HG03432 (cell line): Measurements from ENCODE around the gene FXYD4.
"Not testable (repeated sequence)": the region's sequence is repeated elsewhere in the genome, so short reads cannot be mapped to it uniquely, and the experiment has no call there.

ENCODE experiments used
- ATAC-seq: cut with Tn5 transposase; IDR thresholded peaks from one replicate; pipeline ENCODE4 v1.9.1; 2021; ENCODE audit warnings: mild to moderate bottlenecking, moderate library complexity; ENCODE audit not compliant: unreplicated experiment

The FXYD4 gene

DNA sequence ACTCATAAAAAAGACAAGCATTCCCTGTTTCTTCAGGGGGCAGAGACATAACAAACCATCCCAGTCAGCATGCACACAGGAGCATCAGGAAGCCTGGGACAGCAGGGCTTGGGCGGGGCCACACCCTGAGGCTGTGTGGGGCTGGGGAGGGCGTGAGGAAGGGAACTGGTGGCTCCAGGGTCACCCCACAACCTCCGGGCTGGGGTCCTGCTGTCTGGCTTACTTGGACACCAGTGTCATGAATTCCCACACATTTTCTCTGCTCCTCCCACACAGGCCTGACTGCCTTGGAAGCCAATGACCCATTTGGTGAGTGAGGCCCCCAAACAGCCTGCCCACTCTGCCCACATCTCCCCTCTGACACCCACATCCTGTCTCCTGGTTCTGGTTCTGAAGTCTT lies 2.8 kb downstream of the FXYD4 start:
- no peak for ATAC-seq

DNA sequence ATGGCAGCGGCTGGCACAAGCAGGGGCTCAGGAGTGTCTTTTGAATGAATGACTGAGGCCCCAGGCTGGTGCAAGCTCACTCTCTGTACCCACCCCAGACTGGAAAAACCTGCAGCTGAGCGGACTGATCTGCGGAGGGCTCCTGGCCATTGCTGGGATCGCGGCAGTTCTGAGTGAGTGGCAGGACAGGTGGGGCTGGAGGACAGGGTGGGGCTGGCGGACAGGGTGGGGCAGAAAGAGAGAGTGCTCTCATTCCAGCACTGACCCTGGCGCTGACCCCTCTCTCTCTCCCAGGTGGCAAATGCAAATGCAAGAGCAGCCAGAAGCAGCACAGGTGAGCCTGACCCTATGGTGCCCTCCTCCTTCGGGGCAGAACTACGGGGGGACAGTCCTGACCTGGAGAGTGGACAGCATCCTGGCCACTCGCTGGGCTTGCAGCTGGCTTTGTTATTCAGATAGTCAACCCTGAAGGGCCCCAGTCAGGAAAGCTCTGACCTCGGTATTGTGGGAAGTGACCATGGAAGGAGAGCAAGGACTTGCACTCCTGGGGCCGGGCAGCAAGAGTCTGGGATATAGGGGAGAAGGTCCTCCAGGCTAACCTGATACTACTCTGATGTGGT lies 4.1 kb downstream of the FXYD4 start:
- no peak for ATAC-seq

DNA sequence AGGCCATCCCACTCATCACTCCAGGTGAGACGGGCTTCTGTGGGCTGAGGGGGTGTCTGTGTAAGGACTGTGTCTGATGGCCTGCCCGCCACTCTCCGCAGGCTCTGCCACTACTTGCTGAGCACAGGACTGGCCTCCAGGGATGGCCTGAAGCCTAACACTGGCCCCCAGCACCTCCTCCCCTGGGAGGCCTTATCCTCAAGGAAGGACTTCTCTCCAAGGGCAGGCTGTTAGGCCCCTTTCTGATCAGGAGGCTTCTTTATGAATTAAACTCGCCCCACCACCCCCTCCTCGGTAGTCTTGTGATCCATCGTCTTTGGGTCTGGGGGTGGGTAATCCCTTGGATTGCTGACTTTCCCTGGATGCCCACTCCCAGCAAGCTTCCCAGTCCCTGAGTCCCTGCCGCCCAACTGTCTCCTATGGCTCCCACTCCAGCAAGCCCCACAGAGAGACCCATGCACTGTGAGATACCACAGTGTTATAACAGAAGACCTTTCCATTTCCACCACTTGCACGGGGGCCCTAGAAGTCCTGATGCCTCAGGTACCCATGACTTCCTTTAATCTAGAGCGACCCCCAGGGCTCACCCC lies 4.7 kb downstream of the FXYD4 start:
- ATAC-seq, result no peak

DNA sequence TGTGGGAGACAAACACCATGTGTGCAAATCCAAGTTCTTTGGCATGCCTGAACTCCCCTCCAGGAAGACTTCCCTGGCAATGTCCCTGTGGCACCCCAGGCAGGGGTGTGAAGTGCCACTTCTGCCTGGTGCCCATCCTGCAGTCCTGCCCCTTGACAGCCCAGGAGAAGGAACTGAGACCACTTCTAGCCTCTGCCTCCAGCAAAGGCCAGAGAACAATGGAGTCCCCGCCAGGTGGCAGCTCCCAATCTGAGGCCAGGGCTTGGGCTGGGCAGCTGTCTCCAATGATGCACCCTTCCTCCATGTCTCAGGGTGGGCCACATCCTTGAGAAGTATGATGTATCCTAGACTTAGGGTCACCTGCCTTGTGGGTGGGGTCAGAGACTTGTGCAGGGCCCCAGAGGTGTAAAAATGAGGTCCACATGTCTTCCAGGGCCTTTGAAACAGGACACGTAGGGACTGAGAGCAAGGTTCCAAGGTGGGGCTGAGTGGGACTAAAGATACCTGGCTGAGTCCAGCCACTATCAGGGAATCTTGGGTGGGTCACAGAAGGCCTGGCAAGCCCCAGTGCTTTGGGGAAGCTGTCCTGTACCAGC lies 5.5 kb downstream of the FXYD4 start:
- no peak for ATAC-seq

DNA sequence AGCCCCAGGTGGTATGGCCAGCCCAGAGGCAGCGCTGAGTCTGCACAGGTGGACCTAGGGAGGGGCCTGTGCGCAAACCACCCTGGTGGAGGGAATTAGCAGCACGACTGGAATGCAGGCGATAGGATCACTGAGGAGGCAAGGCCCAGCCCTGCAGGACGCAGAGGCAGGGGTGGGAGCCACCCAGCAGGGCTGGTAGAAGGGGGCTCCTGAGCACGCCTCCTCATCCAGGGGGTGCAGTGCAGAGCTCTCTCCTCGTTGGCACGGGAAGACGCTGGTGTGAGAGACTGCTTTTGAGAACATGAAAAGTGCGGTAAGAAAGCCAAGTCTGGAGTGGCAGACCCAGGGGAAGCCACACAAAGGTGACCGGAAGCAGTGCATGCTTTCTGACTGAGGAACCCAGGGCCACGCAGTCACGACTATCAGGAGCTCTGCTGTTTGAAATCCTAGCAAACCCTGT lies 6.0 kb downstream of the FXYD4 start:
- ATAC-seq, result no peak

DNA sequence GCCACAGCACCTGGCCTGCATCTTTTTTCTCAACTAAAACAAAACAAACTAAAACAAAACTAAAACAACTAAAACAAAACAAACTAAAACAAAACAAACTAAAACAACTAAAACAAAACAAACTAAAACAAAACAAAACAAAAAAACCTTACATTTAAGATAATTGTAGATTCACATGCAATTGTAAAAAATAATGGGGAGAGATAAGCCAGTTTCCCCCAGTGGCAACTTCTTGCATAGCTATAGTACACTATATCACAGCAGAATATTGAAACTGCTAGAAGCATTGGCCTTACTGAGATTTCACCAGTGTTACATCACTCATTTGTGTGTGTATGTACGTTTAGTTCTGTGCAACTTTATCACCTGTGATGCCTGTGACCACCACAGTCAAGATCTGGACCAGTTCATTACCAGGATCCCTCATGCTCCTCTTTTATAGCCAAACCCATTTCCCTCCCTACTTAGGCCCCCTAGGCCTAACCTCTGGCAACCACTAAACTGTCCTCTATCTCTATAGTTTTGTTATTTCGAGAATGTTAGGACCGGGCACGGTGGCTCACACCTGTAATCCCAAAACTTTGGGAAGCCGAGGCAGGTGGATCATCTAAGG lies 9.3 kb downstream of the FXYD4 start:
- no peak for ATAC-seq

DNA sequence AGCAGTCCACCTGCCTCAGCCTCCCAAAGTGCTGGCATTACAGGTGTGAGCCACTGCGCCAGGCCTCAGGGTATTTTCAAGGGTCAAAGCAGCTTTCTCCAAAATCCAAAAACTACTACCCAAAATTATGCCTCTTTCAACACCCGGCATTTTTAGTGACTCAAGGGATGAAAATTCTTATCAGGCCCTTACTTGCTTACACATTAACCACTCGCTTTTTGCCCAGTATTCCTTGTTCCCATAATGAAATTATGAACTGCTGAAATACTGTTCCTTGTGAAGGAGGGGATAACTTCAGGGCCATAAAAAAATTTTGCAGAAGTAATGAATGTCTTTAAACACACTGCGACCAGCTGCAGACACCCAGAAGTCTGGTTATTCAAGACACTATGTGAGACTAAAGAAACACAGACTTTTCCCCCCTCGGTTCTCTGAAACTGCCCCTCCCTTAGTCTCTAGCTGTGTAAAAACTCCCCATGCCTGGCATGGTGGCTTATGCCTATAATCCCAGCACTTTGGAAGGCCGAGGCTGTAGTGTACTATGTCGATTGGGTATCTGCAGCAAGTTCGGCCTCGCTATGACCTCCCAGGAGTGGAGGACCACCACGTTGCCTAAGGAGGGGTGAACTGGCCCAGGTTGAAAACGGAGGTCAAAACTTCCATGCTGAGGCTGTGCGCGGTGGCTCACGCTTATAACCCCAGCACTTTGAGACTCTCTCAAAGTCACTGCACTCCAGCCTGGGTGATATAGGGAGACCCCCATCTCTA lies 12.0 kb downstream of the FXYD4 start:
- no peak for ATAC-seq

DNA sequence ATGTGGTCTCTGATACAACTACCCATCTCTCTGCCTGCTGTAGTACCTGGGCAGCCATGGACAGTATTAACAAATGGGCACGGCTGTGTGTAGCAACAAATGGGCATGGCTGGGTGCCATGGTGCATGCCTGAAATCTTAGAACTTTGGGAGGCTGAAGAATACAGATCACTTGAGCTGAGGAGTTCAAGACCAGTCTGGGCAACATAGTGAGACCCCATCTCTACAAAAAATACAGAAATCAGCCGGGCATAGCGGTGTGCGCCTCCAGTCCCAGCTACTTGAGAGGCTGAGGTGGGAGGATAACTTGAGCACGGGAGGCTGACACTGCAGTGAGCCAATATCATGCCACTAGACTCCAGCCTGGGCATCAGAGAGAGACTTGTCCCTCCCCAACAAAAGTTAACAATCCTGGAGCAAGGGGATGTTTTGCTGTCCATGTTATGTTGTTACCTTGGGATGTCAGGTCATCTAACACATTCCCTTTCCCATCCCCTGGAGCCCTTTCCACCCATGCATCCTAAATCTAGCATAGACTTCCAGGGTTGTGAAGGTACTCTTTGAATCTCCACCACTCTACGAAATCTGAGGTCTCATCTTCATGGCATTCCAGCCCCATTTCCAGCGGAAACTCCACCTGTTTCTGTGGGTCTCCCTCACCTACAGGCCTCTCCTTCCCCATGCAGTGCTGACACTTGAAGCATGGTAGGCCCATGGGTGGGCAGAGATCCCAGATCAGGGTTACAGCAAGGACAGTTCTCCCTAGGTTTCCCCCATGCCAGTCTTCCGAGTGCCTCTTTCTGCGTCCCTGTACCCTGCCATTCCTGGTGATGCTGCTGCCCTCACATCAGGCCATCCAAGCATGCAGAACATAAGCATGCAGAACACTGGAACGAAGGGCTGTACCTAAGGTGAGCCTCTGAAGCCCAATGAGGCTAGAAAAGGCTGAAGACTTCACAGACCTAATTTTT lies 13.1 kb downstream of the FXYD4 start:
- no peak for ATAC-seq

DNA sequence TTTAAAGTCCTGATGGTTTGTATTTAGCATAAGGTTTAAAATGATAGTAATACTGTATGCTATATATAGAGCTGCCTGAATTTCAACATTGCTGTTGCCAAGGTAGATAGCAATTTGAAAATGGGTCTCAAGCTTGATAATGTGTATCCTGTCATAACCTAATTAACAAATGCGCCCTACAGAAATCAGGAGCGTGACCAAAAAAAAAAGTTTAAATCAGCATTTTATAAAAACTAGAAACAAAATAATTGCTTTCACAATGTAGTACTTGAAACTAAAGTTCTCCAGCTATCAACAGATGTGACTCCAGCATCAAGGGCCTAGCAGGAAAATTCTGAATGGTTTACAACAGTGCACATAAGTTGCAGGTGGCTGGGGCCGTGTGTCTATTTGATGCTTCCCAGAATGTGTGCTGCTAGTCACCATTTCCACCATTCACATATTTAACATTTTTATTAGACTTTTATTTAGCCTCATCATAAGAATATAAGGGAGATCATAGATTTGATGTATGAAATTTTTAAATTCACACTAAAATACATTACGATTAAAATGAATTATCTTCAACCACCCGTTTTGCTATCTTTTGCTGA lies 14.1 kb downstream of the FXYD4 start:
- ATAC-seq, result no peak

DNA sequence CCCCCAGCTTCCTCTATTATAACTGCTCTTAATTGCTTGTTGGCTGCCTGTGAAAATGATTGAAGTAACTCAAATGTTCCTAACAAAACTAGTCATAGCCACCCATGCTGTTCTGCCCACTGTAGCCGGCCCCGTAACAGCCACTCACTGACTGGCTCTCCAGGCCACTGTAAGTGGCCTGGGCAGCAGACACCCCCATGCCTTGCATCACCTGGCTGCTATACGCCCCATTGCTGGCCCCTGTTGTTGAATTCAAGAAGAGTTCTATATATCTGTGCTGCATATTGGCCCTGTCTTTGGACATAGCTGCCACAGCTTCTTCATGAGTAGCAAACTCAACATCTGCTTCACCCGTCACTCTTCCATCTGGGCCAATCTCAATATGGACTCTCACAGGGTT lies 15.1 kb downstream of the FXYD4 start:
- no peak for ATAC-seq

DNA sequence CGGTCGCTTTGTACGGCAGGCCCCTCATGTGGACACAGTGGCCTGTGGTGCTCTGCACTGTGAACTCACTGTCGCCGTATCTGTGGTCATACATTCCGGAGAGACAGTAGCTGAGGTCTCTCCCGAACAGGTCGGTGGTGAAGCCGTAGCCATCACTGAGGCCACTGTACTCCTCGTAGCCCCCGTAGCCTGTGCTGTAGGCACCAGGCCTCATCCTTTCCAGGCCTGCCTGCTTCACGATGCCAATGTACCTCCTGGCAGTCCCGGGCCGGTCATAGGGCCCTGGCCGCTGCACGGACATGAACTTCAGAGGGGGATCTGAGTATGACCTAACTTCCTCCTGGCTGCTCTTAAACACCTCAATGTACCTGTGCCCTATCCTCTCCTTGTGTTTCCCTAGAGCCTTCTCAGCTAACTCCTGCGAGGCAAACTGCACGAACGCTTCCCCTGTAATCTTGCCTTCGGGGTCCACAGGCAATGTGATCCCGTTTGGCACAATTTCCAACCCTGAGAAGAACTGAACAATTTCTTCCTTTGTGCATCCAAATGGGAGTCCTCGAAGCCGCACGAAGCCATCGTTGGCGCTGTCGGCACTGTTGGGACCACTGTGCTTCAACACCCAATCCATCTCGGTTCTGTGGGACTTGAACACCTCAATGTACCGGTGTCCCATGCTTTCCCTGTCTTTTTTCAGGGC lies 15.7 kb downstream of the FXYD4 start:
- no peak for ATAC-seq

DNA sequence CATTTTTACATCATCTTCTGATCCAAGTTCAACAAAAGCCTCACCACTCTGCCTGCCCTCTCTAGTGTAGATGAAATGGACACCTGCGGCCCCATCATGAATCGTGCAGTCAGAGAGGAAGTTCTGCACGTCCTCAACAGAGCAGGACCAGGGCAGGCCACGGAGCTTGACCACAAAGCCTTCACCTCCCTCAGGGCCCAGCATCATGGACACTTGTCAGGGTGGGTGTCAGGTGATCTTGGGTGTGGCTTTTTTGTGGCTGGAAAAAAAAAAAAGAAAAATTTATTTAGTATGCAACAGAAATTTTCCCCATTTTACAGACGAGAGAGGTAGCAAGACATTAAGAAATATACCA lies 16.2 kb downstream of the FXYD4 start:
- ATAC-seq, result no peak

DNA sequence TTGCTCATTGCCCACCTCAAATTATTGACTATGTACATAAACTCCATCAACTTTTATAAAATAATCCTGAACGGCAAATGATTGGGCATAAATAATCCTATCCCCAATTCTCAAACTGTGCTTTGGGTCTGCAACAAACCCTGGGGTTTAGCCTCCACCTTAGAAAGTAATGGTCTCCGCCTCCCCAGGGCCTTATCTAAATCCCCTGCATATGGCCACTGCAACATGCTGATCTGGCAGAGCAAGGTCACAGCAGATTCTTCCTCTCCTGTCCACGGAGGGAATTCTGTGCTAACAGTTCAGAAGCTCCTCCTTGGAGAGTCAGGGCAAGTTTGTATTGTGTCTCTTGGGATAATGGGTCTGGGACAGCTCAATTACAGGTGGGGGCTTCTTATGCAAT lies 18.4 kb downstream of the FXYD4 start:
- ATAC-seq, result no peak

DNA sequence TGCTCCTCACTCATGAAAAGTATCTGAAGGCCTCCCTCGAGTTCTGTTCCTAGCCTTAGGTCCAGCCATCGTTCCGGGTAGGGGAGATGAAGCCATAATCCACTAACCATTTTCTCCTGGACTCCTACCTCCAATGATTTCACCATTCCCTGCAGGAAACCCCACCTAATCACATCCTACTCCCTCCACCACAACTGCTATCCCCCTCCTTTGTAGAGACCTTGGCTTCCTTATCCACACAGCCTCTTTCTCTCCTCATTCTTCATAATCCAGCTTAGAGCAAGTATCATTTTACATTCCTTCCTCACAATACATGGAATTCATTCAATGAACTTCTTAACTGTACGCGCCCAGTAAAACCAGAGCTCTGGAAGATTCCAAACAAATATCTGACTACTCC lies 18.9 kb downstream of the FXYD4 start:
- ATAC-seq, result no peak

DNA sequence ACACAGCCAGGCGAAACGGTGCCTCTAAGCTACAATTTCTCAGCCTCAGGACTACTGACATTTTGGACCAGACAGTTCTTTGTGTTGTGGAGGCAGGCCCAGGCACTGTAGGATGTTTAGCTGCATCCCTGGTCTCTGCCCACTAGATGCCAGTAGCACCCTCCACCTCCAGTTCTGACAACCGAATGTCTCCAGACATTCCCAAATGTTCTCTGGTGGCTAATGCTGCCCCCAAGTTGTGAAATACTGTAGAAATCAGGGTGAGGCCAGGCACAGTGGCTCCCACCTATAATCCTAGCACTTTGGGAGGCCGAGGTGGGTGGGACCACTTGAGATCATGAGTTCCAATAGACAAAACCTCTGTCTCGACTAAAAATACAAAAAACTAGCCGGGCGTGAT lies 19.3 kb downstream of the FXYD4 start:
- no peak for ATAC-seq

DNA sequence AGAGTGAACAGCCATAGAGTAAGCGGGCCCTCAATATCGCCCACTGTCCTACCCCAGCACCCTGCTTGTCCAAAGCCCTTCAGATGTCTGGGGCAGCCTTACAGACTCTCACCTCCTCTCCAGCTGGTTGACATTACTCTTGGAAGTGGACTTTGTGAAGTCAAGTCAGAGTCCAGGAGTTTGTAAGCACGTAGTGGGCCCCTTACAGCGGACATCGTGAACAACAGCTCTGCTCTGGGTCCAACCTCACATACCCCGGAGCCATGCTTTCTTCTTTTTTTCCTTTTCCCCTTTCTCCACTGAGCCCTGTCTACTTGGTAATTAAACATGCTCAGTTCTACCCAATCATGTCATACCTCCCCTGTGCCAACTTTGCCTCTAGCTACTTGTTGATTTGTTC lies 20.1 kb downstream of the FXYD4 start:
- ATAC-seq, result no peak

DNA sequence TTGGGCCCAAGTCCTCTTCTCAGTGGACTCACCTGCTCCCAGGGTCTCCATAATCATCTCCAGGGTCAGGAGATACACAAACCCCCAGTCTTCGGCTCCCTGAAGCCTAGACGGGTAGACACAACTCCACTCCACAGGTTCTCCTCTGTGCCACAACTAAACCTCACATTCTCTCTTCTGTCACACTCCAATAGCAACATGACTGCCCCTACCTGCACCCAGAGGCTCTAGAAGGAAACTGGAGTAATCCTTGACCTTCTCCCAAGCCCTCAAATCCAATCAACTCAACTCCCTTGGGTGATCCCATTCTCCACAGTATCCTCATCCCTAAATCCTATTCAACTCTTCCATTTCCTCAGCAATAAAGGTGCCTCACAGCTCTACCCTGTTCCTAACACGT lies 21.3 kb downstream of the FXYD4 start:
- ATAC-seq, result no peak

DNA sequence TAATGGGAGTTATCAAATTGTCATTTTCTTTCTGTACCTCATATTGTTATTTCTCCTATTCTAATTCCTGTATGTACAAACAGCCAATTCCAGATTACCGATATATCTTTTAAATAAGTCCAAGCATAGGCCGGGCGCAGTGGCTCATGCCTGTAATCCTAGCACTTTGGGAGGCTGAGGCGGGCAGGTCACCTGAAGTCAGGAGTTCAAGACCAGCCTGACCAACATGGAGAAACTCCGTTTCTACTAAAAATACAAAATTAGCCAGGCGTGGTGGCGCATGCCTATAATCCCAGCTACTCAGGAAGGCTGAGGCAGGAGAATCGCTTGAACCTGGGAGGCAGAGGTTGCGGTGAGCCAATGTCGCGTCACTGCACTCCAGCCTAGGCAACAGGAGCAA lies 21.8 kb downstream of the FXYD4 start:
- not testable (repeated sequence) for ATAC-seq

DNA sequence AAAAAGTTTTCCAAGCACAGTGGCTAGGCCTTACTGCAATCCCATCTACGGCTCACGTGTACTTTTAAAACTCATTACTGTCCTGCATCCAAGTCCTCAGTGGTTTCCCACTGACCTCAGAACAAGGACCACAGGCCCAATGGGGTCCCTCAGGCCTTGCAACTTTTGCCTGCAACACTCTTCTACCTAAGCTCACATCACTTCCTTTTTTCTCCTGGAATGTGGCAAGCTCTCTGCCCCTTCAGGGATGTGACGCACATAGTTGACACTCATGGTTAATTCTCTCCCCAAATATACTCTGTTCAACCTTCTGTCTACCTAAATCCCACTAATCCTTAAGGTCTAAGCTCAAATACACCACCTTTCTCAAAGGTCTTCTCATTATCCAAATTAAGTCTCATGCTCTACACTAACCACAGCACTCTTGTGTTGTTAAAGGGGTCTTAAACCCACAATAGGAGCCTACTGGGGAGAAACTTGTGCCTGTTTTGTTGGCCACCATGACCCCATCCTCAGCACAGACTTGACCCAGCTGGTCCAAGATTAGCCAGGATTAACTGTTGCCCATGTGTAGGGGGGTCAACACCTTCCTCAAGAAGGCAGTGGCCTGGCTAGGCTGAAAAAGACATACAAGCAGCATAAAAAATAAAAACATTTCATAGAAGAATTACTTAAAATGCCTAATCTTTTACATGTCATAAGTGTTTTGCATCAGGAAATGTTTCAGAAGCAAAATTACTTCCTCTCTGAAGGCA lies 22.3 kb downstream of the FXYD4 start:
- no peak for ATAC-seq
